Hematopoietic multipotent progenitor cell treated with erythropoietin and hydrocortisone succinate and interleukin-3 and kit ligand, for 4 days (in vitro differentiated cells): ENCODE data around the gene GNAT3.

Experiments used
- DNase-seq: peaks from one replicate; pipeline ENCODE4 v3.0.0-alpha.2; 2015

Gene GNAT3

GRCh38 chr7:80460857-80461256, 51.0 kb downstream of the GNAT3 start:
- DNase-seq, result no peak

- no peak for DNase-seq
Measured at GRCh38 chr7:80459776-80460510, 51.9 kb downstream of the GNAT3 start.

- no peak for DNase-seq
Measured at GRCh38 chr7:80458822-80459725, 52.8 kb downstream of the GNAT3 start.

- DNase-seq, result peak; percentile 73
Measured at GRCh38 chr7:80453699-80454340, 58.0 kb downstream of the GNAT3 start.

- DNase-seq, result peak; percentile 80
Measured at GRCh38 chr7:80450621-80451308, 61.1 kb downstream of the GNAT3 start.

- DNase-seq, result no peak
Measured at GRCh38 chr7:80449836-80450235, 62.0 kb downstream of the GNAT3 start.

GRCh38 chr7:80445351-80445750, 66.5 kb downstream of the GNAT3 start:
- no peak for DNase-seq

GRCh38 chr7:80444811-80445210, 67.1 kb downstream of the GNAT3 start:
- DNase-seq, result no peak

GRCh38 chr7:80443325-80443724, 68.5 kb downstream of the GNAT3 start:
- no peak for DNase-seq

GRCh38 chr7:80440883-80441282, 71.0 kb downstream of the GNAT3 start:
- DNase-seq, result no peak

- no peak for DNase-seq
Measured at GRCh38 chr7:80439894-80440821, 71.7 kb downstream of the GNAT3 start.

- no peak for DNase-seq
Measured at GRCh38 chr7:80435521-80435920, 76.3 kb downstream of the GNAT3 start.

- no peak for DNase-seq
Measured at GRCh38 chr7:80434047-80434446, 77.8 kb downstream of the GNAT3 start.

- DNase-seq, result no peak
Measured at GRCh38 chr7:80432166-80432565, 79.7 kb downstream of the GNAT3 start.

- DNase-seq, result no peak
Measured at GRCh38 chr7:80429181-80429580, 82.7 kb downstream of the GNAT3 start.

- DNase-seq, result peak; percentile 90
Measured at GRCh38 chr7:80428161-80429054, 83.5 kb downstream of the GNAT3 start.

GRCh38 chr7:80427218-80427617, 84.6 kb downstream of the GNAT3 start:
- DNase-seq, result no peak

- DNase-seq, result no peak
Measured at GRCh38 chr7:80420876-80421275, 91.0 kb downstream of the GNAT3 start.

- no peak for DNase-seq
Measured at GRCh38 chr7:80417211-80417793, 94.6 kb downstream of the GNAT3 start.

GRCh38 chr7:80415522-80415921, 96.3 kb downstream of the GNAT3 start:
- no peak for DNase-seq
